NT2/D1 (cell line): Measurements from ENCODE around the gene OXLD1.
A peak's percentile ranks its signal among the peaks of the same experiment; 100 is the strongest.

Experiments
- DNase-seq: peaks from one replicate; pipeline ENCODE4 v3.0.0-alpha.2; 2011; ENCODE audit warnings: low read depth, low spot score
- H3K27me3 ChIP-seq: 2 replicates; pipeline ENCODE4 v1.6.0; 2011; ENCODE audit warnings: mild to moderate bottlenecking; ENCODE audit not compliant: insufficient read length, insufficient read depth
- H3K36me3 ChIP-seq: 2 replicates; pipeline ENCODE4 v1.6.1; 2011; ENCODE audit warnings: mild to moderate bottlenecking, low read length, mixed read lengths; ENCODE audit not compliant: insufficient read depth, insufficient read length
- H3K4me1 ChIP-seq: 2 replicates; pipeline ENCODE4 v1.5.1; 2011; ENCODE audit not compliant: insufficient read depth, insufficient read length
- H3K4me3 ChIP-seq: 2 replicates; pipeline ENCODE4 v1.5.1; 2011; ENCODE audit warnings: low read depth; ENCODE audit not compliant: insufficient read length
- H3K9ac ChIP-seq: 2 replicates; pipeline ENCODE4 v1.6.0; 2011; ENCODE audit warnings: low read depth; ENCODE audit not compliant: insufficient read length
- H3K9me3 ChIP-seq: 2 replicates; pipeline ENCODE4 v1.5.1; 2011; ENCODE audit warnings: mild to moderate bottlenecking, low read length; ENCODE audit not compliant: insufficient read depth
- SUZ12 ChIP-seq: IDR thresholded peaks from 2 replicates; pipeline ENCODE4 v1.6.1; 2011; ENCODE audit not compliant: insufficient read length, insufficient read depth; ENCODE audit errors: extremely low read depth
- YY1 ChIP-seq: IDR thresholded peaks from 2 replicates; pipeline ENCODE4 v1.6.1; 2011; ENCODE audit not compliant: insufficient read length, insufficient read depth
- ZNF274 ChIP-seq: IDR thresholded peaks from 2 replicates; pipeline ENCODE4 v1.6.1; 2011; ENCODE audit warnings: mild to moderate bottlenecking, low read depth, low read length

Gene OXLD1

DNA sequence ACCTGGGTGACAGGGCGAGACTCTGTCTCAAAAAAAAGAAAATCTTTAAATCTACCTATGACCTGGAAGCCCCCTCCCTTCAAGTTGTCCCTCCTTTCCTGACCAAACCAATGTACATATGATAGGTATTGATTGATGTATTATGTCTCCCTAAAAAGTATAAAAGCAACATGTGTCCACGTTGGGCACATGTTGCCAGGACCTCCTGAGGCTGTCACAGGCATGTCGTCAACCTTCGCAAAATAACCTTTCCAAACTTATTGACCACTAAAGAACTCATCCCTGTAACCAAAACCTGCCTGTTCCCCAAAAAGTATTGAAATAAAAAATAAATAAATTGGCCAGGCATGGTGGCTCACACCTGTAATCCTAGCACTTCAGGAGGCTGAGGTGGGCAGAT lies 4.4 kb downstream of the OXLD1 start:
- Histone ChIP-seq H3K36me3 (peaks cover 18% of the 10 kb centered on the region), H3K4me1 (peaks cover 14% of the 10 kb centered on the region), H3K4me3 (no peak overlapping the region), H3K9me3 (no peaks in the 10 kb centered on the region), H3K27me3 (no peaks in the 10 kb centered on the region), H3K9ac (no peak overlapping the region)
- no peak for TF ChIP-seq SUZ12
- no peak for TF ChIP-seq YY1
- no peak for TF ChIP-seq ZNF274
- no peak for DNase-seq

DNA sequence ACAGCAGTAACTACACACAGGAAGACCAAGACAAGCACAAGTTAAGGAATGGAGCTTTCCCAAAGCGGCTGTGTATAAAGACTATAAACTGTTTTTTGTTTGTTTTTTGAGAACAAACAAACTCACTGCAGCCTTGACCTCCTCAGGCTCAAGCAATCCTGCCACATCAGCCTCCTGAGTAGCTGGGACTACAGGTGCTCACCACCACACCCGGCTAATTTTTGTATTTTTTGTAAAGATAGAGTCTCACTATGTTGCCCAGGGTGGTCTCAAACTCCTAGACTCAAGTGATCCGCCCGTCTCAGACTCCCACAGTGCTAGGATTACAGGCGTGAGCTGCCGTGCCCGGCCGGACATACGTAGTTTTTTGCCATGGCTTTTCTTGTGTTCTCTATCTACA lies 6.0 kb downstream of the OXLD1 start:
- no peak overlapping the region for H3K9ac ChIP-seq
- H3K4me1 ChIP-seq, result peaks cover 20% of the 10 kb centered on the region
- H3K27me3 ChIP-seq, result no peaks in the 10 kb centered on the region
- DNase-seq, result no peak
- H3K36me3 ChIP-seq, result peaks cover 17% of the 10 kb centered on the region
- TF ChIP-seq ZNF274 (no peak), YY1 (no peak), SUZ12 (no peak)
- no peaks in the 10 kb centered on the region for H3K9me3 ChIP-seq
- H3K4me3 ChIP-seq, result no peak overlapping the region

DNA sequence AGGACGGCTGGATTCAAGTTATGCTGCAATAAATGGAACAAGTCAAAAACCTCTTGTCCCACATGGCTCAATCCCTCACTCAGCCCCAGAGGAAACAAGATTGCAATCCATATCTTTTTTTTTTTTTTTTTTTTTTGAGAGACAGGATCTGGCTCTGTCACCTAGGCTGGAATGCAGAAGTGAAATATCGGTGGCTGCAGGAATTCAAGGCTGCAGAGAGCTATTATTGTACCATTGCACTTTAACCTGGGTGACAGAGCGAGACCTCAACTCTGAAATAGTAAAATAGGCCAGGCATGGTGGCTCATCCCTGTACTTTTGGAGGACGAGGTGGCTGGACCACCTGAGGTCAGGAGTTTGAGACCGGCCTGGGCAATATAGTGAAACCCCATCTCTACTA lies 7.4 kb downstream of the OXLD1 start:
- Histone ChIP-seq H3K9me3 (no peaks in the 10 kb centered on the region), H3K27me3 (no peaks in the 10 kb centered on the region), H3K4me3 (no peak overlapping the region), H3K36me3 (peaks cover 3% of the 10 kb centered on the region), H3K9ac (no peak overlapping the region), H3K4me1 (peaks cover 18% of the 10 kb centered on the region)
- no peak for TF ChIP-seq SUZ12
- DNase-seq, result no peak

DNA sequence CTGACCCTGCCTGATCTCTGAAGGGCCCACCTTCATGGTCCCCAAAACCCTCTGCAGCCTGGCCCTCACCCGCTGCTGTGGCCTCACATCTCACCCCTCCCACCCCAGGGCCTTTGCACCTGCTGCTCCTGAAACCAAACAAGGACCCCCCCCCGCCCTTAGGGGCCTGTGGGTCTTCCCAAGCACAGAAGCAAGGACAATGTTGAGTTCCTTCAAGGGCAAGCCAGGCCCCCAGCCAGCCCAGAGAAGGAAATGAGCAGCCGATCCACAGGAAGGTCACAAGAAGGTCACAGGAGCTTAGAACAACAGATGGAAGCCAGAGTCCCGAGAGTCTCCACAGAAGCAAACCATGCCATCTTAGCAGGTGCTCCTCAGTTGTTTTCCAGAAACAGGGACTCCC lies 9.6 kb downstream of the OXLD1 start:
- TF ChIP-seq ZNF274 (no peak), SUZ12 (no peak), YY1 (no peak)
- no peak overlapping the region for H3K4me3 ChIP-seq
- H3K4me1 ChIP-seq, result peaks cover 20% of the 10 kb centered on the region
- peak overlapping the region; percentile 10 for H3K9ac ChIP-seq
- no peaks in the 10 kb centered on the region for H3K27me3 ChIP-seq
- H3K36me3 ChIP-seq, result no peaks in the 10 kb centered on the region
- no peak for DNase-seq
- no peaks in the 10 kb centered on the region for H3K9me3 ChIP-seq

DNA sequence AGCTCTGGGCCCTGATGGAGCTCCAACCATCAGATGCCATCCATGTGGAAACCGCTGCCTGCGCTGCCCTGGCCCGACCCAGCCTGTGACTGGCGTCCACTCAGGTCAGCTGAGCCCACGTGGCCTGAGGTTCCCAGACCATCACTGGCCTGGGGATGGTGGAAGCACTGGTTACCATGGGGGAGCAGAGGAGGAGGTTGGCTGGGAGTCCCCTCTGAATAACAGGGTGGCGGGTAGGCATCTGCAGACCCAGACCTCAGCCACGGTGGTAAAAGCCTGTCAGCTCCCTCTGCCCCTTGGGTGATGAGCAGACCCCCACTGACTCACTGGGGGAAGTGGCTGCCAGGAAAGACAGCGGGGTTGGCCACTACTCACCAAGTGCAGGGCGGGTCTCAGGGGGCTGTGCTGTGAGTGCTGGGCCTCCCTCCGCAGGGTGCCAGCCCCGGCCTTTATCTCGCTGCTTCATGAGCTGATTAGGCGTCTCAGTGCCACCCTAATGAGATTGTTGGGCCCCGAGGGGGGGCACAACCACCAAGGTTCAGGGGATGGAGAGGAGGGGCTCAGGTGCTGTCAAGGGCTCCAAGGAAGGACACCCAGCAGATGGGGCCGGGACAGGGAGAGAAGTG lies 10.2 kb downstream of the OXLD1 start, which contains the start of gene PDE6G:
TSS of gene PDE6G (minus strand) at position 425 of the 626 bp plus-strand sequence. CDS start 3,237 bp downstream, outside the sequence.
- Histone ChIP-seq H3K4me1 (peaks cover 26% of the 10 kb centered on the region), H3K9ac (peak within 1 kb of the TSS; percentile 28), H3K36me3 (no peaks in the 10 kb centered on the region), H3K27me3 (no peaks in the 10 kb centered on the region), H3K4me3 (no peak within 1 kb of the TSS), H3K9me3 (no peaks in the 10 kb centered on the region)
- DNase-seq, result no peak
- TF ChIP-seq ZNF274, result no peak
- no peak for TF ChIP-seq SUZ12
- TF ChIP-seq YY1, result no peak

DNA sequence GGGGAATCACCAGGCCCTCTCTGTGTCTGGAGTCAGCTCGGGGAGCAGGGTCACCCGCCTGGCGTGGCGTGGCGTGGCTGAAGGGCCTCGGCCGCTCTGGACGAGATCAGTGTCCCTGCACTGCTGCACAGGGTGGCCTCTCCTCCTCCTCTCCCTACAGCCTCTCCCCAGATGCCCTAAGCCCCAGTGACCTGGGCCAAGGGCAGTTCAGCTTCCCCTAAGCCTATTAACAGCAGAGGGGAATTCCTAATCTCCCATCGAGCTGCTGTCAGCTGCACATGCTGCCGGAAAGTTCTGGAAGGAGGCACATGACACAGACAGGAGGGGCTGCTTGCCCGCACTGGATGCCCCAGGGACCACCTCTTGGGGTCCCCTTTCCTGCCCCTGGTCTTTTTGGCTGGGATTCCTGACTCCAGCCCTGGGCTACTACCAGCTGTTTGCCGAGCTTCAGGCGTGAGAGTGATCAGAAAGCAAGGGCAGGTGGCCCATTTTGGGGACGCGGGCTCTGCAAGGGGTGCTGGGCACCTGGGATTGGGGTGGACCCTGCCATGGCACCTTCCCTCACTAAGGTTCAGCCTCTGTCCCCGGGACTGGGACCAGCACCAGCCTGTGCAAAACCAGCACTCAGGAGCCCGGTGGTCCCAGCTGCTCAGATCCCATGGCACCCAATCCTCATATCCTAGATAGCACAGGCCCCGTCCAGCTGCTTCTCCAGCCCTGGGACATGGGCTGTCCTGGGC lies 10.9 kb downstream of the OXLD1 start:
- no peak for DNase-seq
- Histone ChIP-seq H3K9me3 (no peaks in the 10 kb centered on the region), H3K36me3 (no peaks in the 10 kb centered on the region), H3K27me3 (no peaks in the 10 kb centered on the region), H3K4me1 (peaks cover 32% of the 10 kb centered on the region), H3K4me3 (no peak overlapping the region), H3K9ac (peak overlapping the region; percentile 28)
- TF ChIP-seq YY1, result no peak
- TF ChIP-seq ZNF274, result no peak
- no peak for TF ChIP-seq SUZ12

DNA sequence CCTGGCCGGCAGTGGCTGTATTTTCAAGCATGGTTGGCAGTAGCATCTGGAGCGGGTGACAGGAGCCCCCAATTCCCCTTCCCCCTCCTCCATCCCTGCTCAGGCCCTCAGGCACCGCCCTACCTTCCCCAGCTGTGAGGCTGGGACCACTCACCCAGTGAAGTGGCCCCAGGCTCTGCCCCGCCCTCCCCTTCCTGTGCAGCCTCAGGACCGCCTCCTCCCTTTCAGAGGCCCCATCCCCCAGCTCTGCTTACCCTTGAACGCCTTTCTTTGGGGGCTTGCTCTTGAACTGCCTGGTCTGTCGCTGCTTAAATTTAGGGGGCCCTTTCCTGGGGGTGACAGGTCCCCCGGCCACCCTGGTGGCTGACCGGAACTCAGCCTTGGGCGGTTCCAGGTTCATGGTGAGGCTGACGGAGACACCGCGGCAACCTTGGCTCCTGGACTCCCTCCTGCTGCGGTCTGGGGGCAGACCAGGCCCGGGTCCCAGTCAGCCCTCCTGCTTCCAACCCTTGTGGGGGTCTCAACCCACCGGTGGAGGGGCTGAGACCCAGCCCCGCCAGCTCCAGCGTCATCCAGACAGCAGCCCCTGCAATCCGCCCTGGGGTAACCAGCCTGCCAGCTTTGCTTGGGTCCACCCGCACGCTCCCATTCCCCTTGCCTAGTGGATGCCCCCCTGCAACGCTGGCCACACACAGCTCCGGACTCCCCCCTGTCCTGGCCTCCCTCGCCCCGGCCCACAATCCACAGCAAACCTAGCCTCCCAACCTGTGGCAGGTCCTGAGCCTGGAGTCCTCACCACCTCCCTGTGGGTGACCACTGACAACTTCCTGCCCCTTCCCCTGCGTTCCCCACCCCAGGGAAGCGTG lies 13.3 kb downstream of the OXLD1 start:
- no peaks in the 10 kb centered on the region for H3K9me3 ChIP-seq
- peak overlapping the region; percentile 50 for H3K4me3 ChIP-seq
- TF ChIP-seq ZNF274 (no peak), YY1 (no peak), SUZ12 (no peak)
- peaks cover 9% of the 10 kb centered on the region for H3K27me3 ChIP-seq
- H3K4me1 ChIP-seq, result peaks cover 39% of the 10 kb centered on the region
- no peak for DNase-seq
- H3K9ac ChIP-seq, result peak overlapping the region; percentile 93
- no peaks in the 10 kb centered on the region for H3K36me3 ChIP-seq
